Kidney (tissue), 14 donors: ENCODE measurements around the gene RGS13. TPM values are rescaled to one million over a fixed set of nuclear protein-coding genes. Genes with fewer than 3 reads are reported as not detected.

Source experiments
- DNase-seq, 5 donors: peaks; one replicate each; pipeline ENCODE4 v3.0.0-alpha.2; 2013 to 2020
- FAIRE-seq: peaks from 2 replicates; lab custom pipeline; 2012; peaks lifted over from hg19 to GRCh38; lab: Jason Lieb, UNC
- H3K27ac ChIP-seq, 2 donors: one replicate each; pipeline ENCODE4 v1.7.0; 2013; ENCODE audit warnings: low read depth in 2 of 2, low read length in 2 of 2, inconsistent platforms in 1 of 2
- H3K27me3 ChIP-seq: one replicate; pipeline ENCODE4 v1.7.1; 2013; ENCODE audit warnings: low read length, inconsistent platforms; ENCODE audit not compliant: control insufficient read depth, insufficient read depth
- H3K36me3 ChIP-seq, 3 donors: one replicate each; pipeline versions ENCODE4 v1.7.0 to v1.7.1; 2013; ENCODE audit warnings: low read length in 3 of 3, control low read depth in 1 of 3, inconsistent platforms in 1 of 3; ENCODE audit not compliant: insufficient read depth in 3 of 3, control insufficient read depth in 2 of 3
- H3K4me1 ChIP-seq, 3 donors: one replicate each; pipeline versions ENCODE4 v1.7.0 to v1.7.1; 2013; ENCODE audit warnings: low read length in 3 of 3, inconsistent platforms in 1 of 3, low read depth in 1 of 3; ENCODE audit not compliant: control insufficient read depth in 2 of 3, insufficient read depth in 2 of 3
- H3K4me3 ChIP-seq, 3 donors: one replicate each; pipeline versions ENCODE4 v1.7.0 to v1.8.1; 2013; ENCODE audit warnings: low read length in 3 of 3, control low read depth in 1 of 3, inconsistent platforms in 1 of 3
- H3K9ac ChIP-seq, 3 donors: one replicate each; pipeline versions ENCODE4 v1.7.0 to v1.7.1; 2013; ENCODE audit warnings: low read length in 3 of 3, control low read depth in 1 of 3, inconsistent platforms in 1 of 3
- H3K9me3 ChIP-seq, 3 donors: one replicate each; pipeline versions ENCODE4 v1.7.0 to v1.7.1; 2013; ENCODE audit warnings: low read length in 3 of 3, control low read depth in 1 of 3, inconsistent platforms in 1 of 3; ENCODE audit not compliant: control insufficient read depth in 2 of 3, insufficient read depth in 1 of 3
- CTCF ChIP-seq: IDR thresholded peaks from 3 replicates; pipeline ENCODE4 v1.5.1; 2012; ENCODE audit warnings: mild to moderate bottlenecking, moderate library complexity, borderline replicate concordance; ENCODE audit not compliant: insufficient read depth; ENCODE audit errors: extremely low read depth
- intact Hi-C: fragments of 100-400 bp; cut with DNase I; formaldehyde crosslinking; loops from one replicate; pipeline ENCODE4 v1.11.1; 2022
- polyA plus RNA-seq: library from polyadenylated mRNA; stranded (reverse); fragments of 350-450 nt; fragmentation: Illumina TruSeq; extraction: RNeasy Lipid Tissue Mini Kit (QIAGEN cat#74804); gene quantifications from one replicate; pipeline ENCODE4 v1.2.3, GENCODE V29; 2014; ENCODE audit warnings: low read depth, low replicate concordance; ENCODE audit not compliant: insufficient read depth
- total RNA-seq: library from RNA; stranded (reverse); fragmentation: NEBNext Ultra II Directional; extraction: Animal tissue kit (Norgen Biotek cat#: 25700); gene quantifications from one replicate; pipeline ENCODE4 v1.2.1, GENCODE V29; 2021
- donor health status: control.
- donor health status: control.
- donor health status: control.
- donor health status: control.
- donor health status: control.
- donor health status: DM: yes; HTN: yes; CAD: no.
- donor health status: Normal renal cell carcinoma (clear cell type).

Gene RGS13
- total and polyA plus RNA-seq, 2 donors from 2014 or later, result 2.1 TPM; not detected in 1

- H3K4me3 ChIP-seq, result no peak overlapping the region
- H3K27me3 ChIP-seq, result no peaks in the 10 kb centered on the region
- intact Hi-C loops, result no loop called here
- DNase-seq (no peak), FAIRE-seq (no peak)
- no peak for TF ChIP-seq CTCF
- H3K27ac ChIP-seq, result no peak overlapping the region
- no peaks in the 10 kb centered on the region for H3K36me3 ChIP-seq
- no peaks in the 10 kb centered on the region for H3K9me3 ChIP-seq
- H3K4me1 ChIP-seq, result no peaks in the 10 kb centered on the region
- H3K9ac ChIP-seq, result no peak overlapping the region
Measured at GRCh38 chr1:192598589-192598988, 37.4 kb upstream of the RGS13 start.

GRCh38 chr1:192600275-192600674 lies 35.7 kb upstream of the RGS13 start:
- no peak for FAIRE-seq

GRCh38 chr1:192601143-192601542 lies 34.8 kb upstream of the RGS13 start:
- no peaks in the 10 kb centered on the region for H3K36me3 ChIP-seq
- H3K4me3 ChIP-seq, result no peak overlapping the region
- TF ChIP-seq CTCF, result no peak
- FAIRE-seq (no peak), DNase-seq (no peak)
- no peaks in the 10 kb centered on the region for H3K9me3 ChIP-seq
- intact Hi-C loops, result loop anchor here (10.0 kb wide), 1 partner anchor 126 kb away; no protein-coding TSS in a partner anchor
- H3K9ac ChIP-seq, result no peak overlapping the region
- no peaks in the 10 kb centered on the region for H3K4me1 ChIP-seq
- no peak overlapping the region for H3K27ac ChIP-seq
- no peaks in the 10 kb centered on the region for H3K27me3 ChIP-seq

More at GRCh38 chr1:192600275-192600674, 35.7 kb upstream of the RGS13 start:
- no peaks in the 10 kb centered on the region for H3K9me3 ChIP-seq
- no peak overlapping the region for H3K27ac ChIP-seq
- no peak overlapping the region for H3K4me3 ChIP-seq
- no peaks in the 10 kb centered on the region for H3K27me3 ChIP-seq
- TF ChIP-seq CTCF, result no peak
- H3K9ac ChIP-seq, result no peak overlapping the region
- no peaks in the 10 kb centered on the region for H3K36me3 ChIP-seq
- no peaks in the 10 kb centered on the region for H3K4me1 ChIP-seq
- intact Hi-C loops, result loop anchor here (10.0 kb wide), 1 partner anchor 125 kb away; no protein-coding TSS in a partner anchor
- DNase-seq, result no peak

- Histone ChIP-seq H3K27ac (no peak overlapping the region), H3K9ac (no peak overlapping the region), H3K4me3 (no peak overlapping the region), H3K36me3 (no peaks in the 10 kb centered on the region), H3K4me1 (no peaks in the 10 kb centered on the region), H3K27me3 (no peaks in the 10 kb centered on the region), H3K9me3 (no peaks in the 10 kb centered on the region)
- no peak for FAIRE-seq
- DNase-seq, result no peak
- no peak for TF ChIP-seq CTCF
- intact Hi-C loops, result loop anchor here (10.0 kb wide), 1 partner anchor 127 kb away; no protein-coding TSS in a partner anchor
Measured at GRCh38 chr1:192601567-192601966, 34.4 kb upstream of the RGS13 start.
